RCC 7860 (cell line): Measurements from ENCODE around the gene AHNAK.
"Not testable (repeated sequence)": the region's sequence is repeated elsewhere in the genome, so short reads cannot be mapped to it uniquely, and the experiment has no call there.

Experiments
- DNase-seq: peaks from one replicate; pipeline ENCODE4 v3.0.0-alpha.2; 2015; ENCODE audit warnings: low spot score
- FAIRE-seq: peaks from 2 replicates; lab custom pipeline; 2012; peaks lifted over from hg19 to GRCh38; lab: Jason Lieb, UNC

AHNAK gene

DNA sequence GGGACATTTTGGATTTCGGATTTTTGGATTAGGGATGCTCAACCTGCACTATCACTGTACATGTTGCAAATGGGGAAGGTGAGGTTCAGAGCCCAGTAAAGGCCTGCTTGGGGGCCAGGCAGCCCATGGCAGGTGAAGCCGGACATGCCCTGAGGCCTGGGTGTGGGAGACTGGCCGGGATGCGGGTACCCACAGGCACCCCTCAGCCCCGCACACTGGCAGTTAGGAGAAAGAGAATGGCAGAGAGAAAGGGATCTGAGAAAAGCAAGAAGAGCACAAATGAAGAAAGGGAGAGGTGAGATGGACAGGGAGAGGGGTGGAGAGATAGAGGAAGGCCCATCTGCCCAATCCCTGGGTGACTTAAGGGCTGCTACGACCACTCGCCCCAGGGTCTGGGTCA, 75.0 kb downstream of the AHNAK start:
- FAIRE-seq: no peak
- DNase-seq: no peak

DNA sequence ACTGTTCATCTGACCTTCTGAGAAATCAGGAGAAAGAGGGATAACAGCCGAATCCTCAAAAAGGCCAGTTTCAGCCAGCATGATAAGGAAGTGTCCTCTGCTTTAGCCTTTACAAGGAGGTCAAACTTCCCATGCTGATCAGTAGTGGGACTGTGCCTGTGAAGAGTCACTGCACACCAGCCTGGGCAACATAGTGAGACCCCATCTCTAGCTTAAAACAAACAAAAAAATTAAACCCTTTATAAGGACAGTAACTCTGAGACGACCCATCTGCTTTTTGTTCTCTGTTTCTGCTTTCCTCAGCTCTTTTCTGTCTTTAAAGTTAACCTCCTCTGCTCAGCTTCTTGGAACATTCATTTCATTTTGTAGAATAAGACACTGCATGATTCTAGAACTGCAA, 78.0 kb downstream of the AHNAK start:
- DNase-seq: no peak
- FAIRE-seq: no peak

DNA sequence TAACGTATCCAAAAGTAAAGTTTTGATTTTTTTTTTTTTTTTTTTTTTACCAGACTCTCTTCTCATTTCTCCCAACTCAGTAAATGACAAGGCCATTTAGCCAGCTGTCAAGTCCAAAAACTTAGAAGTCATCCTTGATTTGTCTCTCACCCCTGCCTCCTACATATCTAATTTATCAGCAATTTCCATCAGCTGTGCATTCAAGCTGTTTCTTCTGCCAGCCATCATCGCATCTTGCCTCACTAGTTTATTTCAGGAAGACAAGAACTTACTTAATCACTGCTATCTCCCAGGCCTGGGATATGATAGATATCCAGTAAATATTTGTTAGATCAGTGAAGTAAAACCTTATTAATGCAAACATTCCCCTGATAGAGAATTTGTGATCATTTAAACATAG, 80.2 kb downstream of the AHNAK start:
- FAIRE-seq (no peak), DNase-seq (no peak)

DNA sequence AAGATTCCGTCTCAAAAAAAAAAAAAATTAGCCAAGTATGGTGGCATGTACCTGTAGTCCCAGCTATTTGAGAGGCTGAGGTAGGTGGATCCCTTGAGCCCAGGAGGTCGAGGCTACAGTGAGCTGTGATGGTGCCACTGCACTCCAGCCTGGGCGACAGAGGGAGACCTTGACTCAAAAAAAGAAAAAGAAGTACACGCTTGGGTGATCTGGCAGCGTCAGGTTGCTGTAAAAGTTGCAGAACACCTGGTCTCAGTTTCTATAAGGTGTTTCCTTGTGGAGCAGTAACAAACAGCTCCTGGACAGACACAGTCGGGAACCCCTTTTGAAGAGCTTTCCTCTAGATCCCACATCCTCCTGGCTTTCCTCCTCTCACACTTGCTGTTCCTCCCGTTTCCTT, 82.0 kb downstream of the AHNAK start:
- FAIRE-seq: no peak
- no peak for DNase-seq

DNA sequence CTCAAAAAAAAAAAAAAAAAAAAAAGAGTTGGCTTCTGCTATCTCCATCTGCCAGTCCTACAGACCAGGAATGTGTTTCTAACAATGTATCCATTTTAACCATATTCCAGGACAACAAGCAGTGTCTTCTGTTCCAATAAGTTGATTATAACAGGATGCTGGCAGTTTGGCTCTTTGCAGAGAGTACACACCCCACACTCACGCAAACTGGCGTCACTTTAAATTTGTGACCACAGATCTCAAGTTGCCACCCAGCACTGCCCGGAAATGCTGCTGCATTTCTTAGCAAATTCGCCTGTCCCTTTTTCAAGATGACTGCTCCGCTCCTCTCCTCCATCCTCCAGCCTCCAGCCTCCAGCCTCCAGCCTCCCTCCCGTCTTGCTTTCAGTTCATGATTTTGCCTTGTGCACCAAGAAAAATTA, 83.5 kb downstream of the AHNAK start:
- FAIRE-seq (no peak), DNase-seq (no peak)

DNA sequence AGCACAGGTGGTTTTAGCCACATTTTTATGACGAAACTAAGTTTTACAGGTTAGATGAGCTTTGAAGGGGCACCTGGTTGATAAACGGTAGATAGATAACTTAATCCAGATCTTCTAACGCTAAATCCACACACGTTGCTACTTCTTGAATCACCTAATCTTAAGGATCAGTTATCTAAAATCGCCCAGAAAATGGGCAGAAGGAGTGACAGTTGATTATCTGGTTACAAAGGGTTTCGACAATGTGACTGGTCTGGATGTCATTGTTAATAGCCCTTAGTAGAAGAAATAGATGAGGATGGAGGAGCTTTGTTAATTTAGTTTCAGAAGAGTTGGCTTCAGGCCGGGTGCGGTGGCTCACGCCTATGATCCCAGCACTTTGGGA, 84.1 kb downstream of the AHNAK start:
- DNase-seq: no peak
- no peak for FAIRE-seq

DNA sequence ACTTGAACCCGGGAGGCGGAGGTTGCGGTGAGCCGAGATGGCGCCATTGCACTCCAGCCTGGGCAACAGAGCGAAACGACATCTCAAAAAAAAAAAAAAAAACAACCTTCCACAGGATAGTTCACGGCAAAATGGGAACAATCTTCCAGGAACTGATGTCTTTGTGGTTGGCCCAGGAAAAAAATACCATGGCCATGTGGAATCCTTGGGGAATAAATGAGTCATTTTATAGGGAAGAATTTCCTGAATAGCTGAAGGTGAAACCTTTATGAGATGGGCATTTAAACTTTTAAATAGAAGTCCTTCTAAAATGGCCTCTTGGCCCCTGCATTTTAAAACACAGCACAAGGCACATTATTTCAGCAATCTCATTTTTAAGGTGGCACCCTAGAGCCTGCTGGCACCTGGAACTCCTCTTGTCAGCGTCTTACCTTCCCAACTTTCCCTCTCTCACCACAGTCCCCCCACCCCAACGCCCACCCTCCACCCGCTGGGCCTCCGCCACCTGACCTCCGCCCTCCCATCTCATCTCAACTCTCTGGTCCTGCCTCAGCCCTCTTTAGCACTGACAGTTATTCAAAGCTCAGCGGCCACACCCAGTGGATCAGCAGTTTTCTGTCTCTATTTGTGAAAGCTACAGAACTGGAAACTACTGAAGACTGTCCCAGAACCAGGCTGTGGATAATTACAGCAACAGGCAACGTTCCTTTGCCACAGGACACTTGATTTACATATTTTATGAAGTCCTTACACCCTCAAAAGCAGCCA, 84.7 kb downstream of the AHNAK start:
- peak; percentile 95 for FAIRE-seq

DNA sequence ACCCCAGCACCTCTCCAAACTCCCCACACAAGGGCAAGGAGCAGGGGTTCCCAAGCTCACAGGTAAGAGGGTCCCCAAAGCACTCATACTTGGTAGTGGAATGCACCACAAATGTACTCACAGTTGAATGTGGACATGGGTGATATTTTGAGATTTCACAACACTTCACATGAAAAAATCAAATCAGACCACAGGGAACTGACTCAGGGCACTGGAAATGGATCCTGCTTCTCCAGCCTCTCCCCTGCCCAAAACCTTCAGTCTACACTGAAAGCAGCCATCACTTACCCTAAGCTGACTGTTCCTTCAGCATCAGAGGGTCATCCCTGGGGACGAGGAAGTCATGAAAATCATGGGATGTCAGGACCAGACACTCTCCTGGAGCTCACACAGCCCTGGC, 87.5 kb downstream of the AHNAK start:
- FAIRE-seq: no peak
- DNase-seq: no peak

More for the DNA sequence above, 84.7 kb downstream of the AHNAK start:
- peak; percentile 91 for DNase-seq

DNA sequence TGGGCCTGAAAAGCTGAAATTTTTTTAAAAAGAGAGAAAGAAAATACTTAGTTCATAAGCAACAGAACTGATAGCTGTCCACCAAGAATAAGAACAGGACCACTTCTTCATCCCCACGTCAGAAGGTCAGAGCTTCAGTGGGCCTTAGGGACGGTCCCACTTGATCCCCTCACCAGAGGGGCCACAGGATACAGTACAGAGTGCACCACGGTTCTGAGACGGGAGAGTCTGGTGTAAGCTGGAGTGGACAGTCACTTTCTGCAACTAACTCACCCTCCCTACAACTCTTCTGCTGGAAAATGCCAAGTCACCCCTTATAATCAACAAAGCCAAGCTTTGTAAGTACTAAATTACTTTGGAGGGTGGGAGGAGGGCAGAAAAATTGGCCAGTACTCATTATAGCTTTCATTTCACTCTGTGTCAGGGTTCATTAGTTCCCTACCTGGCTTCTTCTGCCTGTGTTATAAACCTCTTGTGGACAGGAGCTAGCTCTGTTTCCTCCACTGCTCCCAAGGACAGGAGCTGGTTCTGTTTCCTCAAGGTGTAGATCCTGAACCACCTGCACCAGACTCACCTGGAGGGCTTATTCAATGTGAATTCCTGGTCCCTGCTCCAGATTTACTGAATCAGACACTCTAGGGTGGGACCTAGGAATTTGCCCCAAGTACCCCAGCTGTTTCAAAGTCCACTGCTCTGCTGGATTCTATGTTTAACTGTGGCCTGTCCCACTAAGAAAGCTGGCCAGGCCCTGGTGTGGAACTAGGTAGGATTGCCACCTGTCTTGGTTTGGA, 88.2 kb downstream of the AHNAK start:
- no peak for DNase-seq
- no peak for FAIRE-seq

DNA sequence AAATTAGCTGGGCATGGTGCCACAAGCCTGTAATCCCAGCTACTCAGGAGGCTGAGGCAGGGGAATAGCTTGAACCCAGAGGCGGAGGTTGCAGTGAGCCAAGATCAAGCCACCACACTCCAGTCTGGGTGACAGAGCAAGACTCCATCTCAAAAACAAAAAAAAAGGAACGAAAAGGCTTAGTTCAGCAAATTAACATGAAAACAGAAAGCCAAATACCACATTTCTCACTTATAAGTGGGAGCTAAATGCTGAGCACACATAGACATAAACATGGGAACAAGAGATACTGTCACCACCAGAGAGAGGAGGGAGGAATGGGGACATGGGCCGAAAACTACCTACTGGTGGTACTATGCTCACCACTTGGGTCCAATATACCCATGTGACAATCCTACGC, 89.1 kb downstream of the AHNAK start:
- no peak for FAIRE-seq

DNA sequence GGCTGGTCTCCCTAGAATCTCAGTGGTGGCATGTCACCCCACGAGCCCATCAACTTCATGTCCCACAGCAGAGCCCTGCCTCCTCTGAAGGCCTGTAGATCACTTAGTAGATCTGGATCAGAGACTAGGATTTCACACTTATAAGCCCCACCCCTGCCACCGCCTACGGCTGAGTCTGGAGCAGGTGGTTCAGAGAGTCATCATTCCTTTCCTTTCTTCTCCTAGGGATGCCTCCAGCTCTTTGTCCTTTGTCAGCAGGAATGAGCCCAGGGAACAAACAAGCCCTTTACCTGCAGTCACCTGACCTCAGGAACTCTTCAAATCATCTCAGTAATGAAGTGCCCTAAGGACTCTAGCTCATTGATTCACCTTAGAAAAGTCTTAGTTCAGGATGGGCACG, 90.0 kb downstream of the AHNAK start:
- FAIRE-seq: no peak

More for the DNA sequence above, 89.1 kb downstream of the AHNAK start:
- DNase-seq: no peak

DNA sequence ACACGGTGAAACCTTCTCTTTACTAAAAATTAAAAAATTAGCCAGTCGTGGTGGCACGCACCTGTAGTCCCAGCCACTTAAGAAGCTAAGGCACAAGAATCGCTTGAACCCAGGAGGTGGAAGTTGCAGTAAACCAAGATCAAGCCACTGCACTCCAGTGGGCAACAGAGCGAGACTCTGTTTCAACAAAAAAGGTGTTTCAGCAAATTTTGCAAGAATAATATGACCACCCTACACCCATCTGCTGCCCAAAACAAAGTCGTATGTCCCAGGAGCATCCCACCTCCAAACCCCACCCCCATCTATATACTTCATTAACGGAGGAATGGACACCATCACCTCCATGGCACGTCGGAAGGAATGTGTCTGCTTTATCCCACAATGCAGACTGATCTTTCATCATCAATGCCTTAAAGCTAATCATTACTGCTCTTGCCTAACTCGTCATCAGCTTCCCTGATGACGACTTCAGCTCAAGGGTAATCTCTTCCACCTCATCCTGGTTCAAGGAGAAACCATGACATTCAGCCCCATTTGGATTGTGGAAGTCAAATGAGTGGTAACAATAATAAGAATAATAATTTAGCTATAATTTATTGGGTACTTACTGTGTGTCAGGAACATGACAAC, 93.7 kb downstream of the AHNAK start:
- DNase-seq (no peak), FAIRE-seq (no peak)

More for the DNA sequence above, 90.0 kb downstream of the AHNAK start:
- DNase-seq: no peak

DNA sequence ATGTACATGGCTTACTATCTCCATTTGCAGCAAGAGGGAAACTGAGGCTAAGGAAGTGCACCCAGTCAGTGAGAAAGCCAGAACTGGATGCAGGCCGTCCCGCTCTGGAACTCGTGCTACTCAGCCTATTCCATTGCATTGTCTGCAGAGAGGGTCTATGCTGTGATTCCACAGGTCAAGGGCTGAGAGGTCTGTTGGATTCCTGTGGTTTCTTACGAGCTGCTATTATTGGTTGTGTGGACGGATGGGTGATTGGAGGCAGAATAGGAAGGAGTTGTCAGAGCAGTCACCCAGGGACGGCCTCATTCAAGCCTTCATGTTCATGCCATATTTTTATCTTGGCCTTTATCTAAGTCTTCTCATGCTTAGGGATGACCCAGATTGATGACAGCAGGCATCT, 94.3 kb downstream of the AHNAK start:
- no peak for FAIRE-seq
- DNase-seq: no peak

DNA sequence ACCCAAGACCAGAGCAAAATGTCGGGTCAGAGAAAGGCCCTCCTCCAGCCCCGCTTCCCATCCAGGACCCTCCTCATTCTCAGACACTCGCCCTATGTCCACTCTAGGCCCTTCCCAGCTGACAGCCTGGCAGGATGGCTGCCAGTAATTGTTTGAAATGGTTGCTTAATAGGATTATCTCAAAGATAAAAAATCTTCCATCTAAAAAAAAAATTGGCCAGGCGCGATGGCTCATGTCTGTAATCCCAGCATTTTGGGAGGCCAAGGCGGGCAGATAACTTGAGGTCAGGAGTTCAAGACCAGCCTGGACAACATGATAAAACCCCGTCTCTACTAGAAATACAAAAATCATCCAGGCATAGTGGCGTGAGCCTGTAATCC, 95.4 kb downstream of the AHNAK start:
- DNase-seq (no peak), FAIRE-seq (no peak)

DNA sequence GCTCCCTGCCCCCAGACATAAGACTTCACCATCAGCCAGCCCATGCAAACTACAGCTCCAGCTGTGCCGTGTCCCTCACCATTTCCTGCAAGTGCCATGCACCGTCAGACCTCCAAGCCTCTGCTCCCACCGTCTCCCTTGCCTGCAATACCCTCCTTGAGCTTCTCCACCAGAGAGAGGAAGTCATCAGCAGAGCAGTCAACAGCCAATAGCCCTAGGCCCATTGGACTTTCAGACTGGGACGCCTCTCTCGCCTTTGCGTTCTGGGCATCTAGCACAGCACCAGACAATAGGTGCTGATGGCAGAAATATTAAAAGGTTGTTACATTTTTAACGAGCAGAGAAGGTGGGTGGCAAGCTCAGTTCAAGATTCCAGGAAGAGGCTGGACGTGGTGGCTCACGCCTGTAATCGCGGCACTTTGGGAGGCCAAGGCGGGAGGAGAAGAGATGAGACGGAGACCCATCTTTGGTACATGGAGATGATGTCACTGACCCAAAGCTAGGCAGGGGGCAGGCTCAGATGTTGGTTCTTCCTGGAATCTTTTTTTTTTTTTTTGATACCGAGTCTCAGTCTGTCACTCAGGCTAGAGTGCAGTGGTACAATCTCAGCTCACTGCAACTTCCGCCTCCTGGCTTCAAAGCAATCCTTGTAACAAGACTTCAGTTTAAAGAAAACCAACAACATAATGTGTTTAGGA, 95.9 kb downstream of the AHNAK start:
- FAIRE-seq (no peak), DNase-seq (no peak)

DNA sequence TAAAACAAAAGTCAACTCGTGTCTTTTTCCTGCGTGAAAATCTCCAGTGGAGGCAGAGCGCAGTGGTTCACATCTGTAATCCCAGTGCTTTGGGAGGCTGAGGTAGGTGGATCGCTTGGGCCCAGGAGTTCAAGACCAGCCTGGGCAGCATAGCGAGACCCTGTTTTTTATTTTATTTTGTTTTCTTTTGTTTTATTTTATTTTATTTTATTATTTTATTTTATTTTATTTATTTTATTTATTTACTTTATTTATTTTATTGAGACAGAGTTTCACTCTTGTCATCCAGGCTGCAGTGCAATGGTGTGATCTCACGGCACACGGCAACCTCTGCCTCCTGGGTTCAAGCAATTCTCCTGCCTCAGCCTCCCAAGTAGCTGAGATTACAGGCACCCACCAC, 96.7 kb downstream of the AHNAK start:
- not testable (repeated sequence) for DNase-seq, FAIRE-seq

DNA sequence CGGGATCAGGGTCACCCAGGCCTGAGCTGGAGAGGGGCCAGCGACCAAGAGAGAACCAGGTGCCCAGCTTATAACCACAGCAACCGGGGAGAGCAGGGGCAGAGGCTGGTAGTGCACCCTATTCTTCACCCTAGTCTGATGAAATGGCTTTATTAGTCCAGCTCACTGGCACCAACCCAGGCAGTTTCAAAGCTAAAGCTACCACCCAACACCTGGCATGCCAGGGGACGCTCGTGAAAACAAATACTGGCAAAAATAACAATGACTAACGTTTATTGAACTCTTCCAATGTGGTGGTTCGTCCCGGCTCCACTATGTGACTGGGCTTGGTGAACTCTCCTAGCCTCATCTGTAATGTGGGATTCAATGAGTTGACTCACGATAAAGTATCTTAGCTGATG, 97.2 kb downstream of the AHNAK start:
- DNase-seq: no peak
- no peak for FAIRE-seq

DNA sequence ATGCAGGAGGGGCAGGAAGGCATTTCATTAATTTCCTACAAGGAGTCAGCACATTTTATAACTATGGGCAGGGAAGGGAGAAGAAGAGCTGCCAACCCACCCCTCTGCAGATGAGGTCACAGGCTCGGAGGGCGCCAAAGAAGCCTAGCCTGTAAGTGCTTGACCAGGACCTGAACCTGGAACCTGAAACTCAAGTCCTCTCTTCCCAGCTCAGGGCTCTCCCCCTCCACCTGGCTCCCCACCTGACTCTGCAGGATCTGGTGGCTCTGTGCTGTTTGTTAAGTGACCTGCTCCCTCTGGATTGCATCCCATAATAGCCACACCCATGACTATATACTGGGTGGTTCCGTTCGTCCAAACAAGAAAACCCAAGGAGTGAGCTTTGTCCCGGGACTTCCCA, 100.5 kb downstream of the AHNAK start:
- DNase-seq: no peak
- no peak for FAIRE-seq

DNA sequence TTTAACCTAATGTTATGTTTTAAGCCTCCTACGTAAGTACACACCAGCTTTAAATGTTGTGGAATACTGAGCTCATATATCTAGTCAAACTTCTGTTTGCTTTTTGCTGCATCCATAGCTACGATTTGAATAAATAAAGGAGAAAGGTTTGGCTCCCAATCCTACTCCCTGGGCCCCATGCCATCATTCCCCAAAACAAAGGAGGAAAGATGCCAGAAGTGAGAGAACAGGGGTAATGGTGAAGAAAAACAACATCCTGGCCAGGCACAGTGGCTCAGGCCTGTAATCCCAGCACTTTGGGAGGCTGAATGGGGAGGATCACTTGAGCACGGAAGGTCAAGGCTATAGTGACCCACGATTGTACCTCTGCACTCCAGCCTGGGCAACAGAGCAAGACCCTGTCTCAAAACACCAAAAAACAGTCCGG, 101.3 kb downstream of the AHNAK start:
- DNase-seq (no peak), FAIRE-seq (no peak)

DNA sequence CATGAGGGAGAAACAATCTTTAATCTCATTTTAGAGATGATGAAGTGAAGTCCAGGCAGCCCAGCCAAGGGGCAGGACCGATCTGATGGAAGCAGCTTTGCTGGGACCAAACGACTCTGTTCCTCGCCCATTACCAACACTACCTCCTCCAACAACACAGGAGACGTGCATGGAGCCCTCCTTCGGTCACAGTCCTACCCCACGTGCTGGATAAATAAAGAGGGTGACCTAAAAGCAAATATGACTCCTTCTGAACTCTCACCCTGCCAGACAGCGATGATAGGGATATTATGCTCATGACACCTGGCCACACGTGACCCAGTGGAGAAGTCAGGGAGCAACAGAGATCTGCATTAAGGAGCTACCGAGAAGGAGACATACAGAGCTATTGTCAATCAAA, 101.8 kb downstream of the AHNAK start:
- no peak for FAIRE-seq
- no peak for DNase-seq

DNA sequence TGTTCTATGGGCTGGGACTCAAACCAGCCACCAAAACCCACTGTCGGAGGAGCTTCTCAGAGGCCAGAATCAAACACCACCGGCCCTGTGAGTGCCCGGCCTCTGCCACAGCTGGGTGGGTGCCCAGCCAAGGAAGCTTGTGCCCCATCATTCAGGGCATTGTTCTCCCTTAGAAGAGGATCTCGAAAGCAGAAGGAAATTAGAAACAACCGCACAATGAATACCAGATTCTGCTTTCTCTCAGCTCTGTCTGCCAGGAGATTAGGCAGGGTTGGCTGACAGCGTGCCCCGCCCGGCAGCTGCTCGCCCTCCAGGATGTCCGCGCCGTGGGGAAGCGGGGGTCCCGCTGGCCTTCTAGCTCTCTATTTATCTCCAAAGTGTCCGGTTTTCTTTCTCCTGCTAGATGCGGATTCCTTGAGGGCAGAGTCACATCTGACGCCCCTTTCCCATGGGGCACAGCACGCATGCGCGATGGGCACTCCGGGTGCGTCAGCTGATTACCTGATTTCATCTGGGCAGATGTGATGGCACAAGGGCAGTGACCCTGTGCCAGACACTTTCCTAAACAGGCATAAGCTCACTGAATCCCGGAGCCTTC, 102.3 kb downstream of the AHNAK start:
- no peak for FAIRE-seq

More for the DNA sequence above, 102.3 kb downstream of the AHNAK start:
- DNase-seq: no peak
